LNCaP clone FGC (cell line): ENCODE measurements around the gene IFT122.
"Not testable (repeated sequence)": the region's sequence is repeated elsewhere in the genome, so short reads cannot be mapped to it uniquely, and the experiment has no call there.

Experiments used
- DNase-seq: peaks from one replicate; pipeline ENCODE4 v3.0.0-alpha.2; 2011; ENCODE audit warnings: low read depth
- H3K4me3 ChIP-seq: 2 replicates; pipeline ENCODE4 v1.5.1; 2011; ENCODE audit warnings: mild to moderate bottlenecking, low read depth, low read length, control low read depth
- CTCF ChIP-seq: IDR thresholded peaks from 2 replicates; pipeline ENCODE4 v1.5.1; 2012; ENCODE audit warnings: mild to moderate bottlenecking; ENCODE audit not compliant: control insufficient read depth, insufficient read depth; ENCODE audit errors: extremely low read depth

The IFT122 gene

GRCh38 chr3:129490273-129490675 is 50.2 kb downstream of the IFT122 start:
- peak; percentile 90 for TF ChIP-seq CTCF
- DNase-seq = peak; percentile 35
- H3K4me3 ChIP-seq = no peak overlapping the region

GRCh38 chr3:129491077-129491476 is 51.1 kb downstream of the IFT122 start:
- not testable (repeated sequence) for DNase-seq, H3K4me3 ChIP-seq

GRCh38 chr3:129491794-129492193 is 51.8 kb downstream of the IFT122 start:
- DNase-seq = no peak

GRCh38 chr3:129492691-129493090 is 52.7 kb downstream of the IFT122 start:
- TF ChIP-seq CTCF = no peak
- H3K4me3 ChIP-seq = no peak overlapping the region
- no peak for DNase-seq

More at GRCh38 chr3:129491794-129492193, 51.8 kb downstream of the IFT122 start:
- TF ChIP-seq CTCF = no peak
- no peak overlapping the region for H3K4me3 ChIP-seq

GRCh38 chr3:129493206-129493605 is 53.2 kb downstream of the IFT122 start:
- no peak overlapping the region for H3K4me3 ChIP-seq
- no peak for DNase-seq
- TF ChIP-seq CTCF = no peak

GRCh38 chr3:129494499-129494898 is 54.5 kb downstream of the IFT122 start:
- not testable (repeated sequence) for H3K4me3 ChIP-seq, DNase-seq

- not testable (repeated sequence) for DNase-seq, H3K4me3 ChIP-seq
Observed at GRCh38 chr3:129495006-129495639, 55.1 kb downstream of the IFT122 start.

- not testable (repeated sequence) for H3K4me3 ChIP-seq, DNase-seq
Observed at GRCh38 chr3:129497876-129498275, 57.9 kb downstream of the IFT122 start.

- DNase-seq = not testable (repeated sequence)
Observed at GRCh38 chr3:129498603-129499488, 58.8 kb downstream of the IFT122 start.

GRCh38 chr3:129499604-129500333 is 59.7 kb downstream of the IFT122 start:
- DNase-seq, H3K4me3 ChIP-seq: not testable (repeated sequence)

More at GRCh38 chr3:129498603-129499488, 58.8 kb downstream of the IFT122 start:
- not testable (repeated sequence) for H3K4me3 ChIP-seq
